H9 (cell line): ENCODE data around the gene RPS19. TPM values are rescaled to one million over a fixed set of nuclear protein-coding genes. Genes with fewer than 3 reads are reported as not detected.

ENCODE experiments used
- DNase-seq: peaks from one replicate; pipeline ENCODE4 v3.0.0-alpha.2; 2017
- H2AFZ ChIP-seq: one replicate; pipeline ENCODE4 v1.6.1; 2013; ENCODE audit warnings: mild to moderate bottlenecking, low read length, control low read depth, moderate library complexity
- H2AK5ac ChIP-seq: 2 replicates; pipeline ENCODE4 v1.6.1; 2013; ENCODE audit warnings: low read length, control low read depth, mixed read lengths; ENCODE audit not compliant: insufficient read length
- H2BK120ac ChIP-seq: one replicate; pipeline ENCODE4 v1.6.1; 2013; ENCODE audit warnings: low read depth, mild to moderate bottlenecking, low read length, control low read depth, inconsistent platforms; ENCODE audit not compliant: poor library complexity, severe bottlenecking
- H2BK12ac ChIP-seq: 2 replicates; pipeline ENCODE4 v1.6.1; 2013; ENCODE audit warnings: low read length, control low read depth, mixed read lengths, low read depth; ENCODE audit not compliant: insufficient read length
- H2BK15ac ChIP-seq: 2 replicates; pipeline ENCODE4 v1.6.1; 2013; ENCODE audit warnings: low read depth, low read length, control low read depth
- H2BK20ac ChIP-seq: one replicate; pipeline ENCODE4 v1.6.1; 2013; ENCODE audit warnings: low read depth, mild to moderate bottlenecking, low read length, control low read depth, inconsistent platforms; ENCODE audit not compliant: poor library complexity, severe bottlenecking
- H2BK5ac ChIP-seq: 2 replicates; pipeline ENCODE4 v1.6.1; 2013; ENCODE audit warnings: low read length, control low read depth, mixed read lengths; ENCODE audit not compliant: insufficient read length
- H3K14ac ChIP-seq: 2 replicates; pipeline ENCODE4 v1.6.1; 2013; ENCODE audit warnings: low read length, control low read depth; ENCODE audit not compliant: insufficient read depth
- H3K18ac ChIP-seq: 2 replicates; pipeline ENCODE4 v1.6.1; 2013; ENCODE audit warnings: low read depth, mild to moderate bottlenecking, mixed read lengths, low read length, control low read depth; ENCODE audit not compliant: insufficient read length
- H3K23ac ChIP-seq: 2 replicates; pipeline ENCODE4 v1.6.1; 2013; ENCODE audit warnings: low read length, control low read depth, mixed read lengths, low read depth; ENCODE audit not compliant: insufficient read length
- H3K23me2 ChIP-seq: 2 replicates; pipeline ENCODE4 v1.6.1; 2013; ENCODE audit warnings: low read depth, mild to moderate bottlenecking, mixed read lengths, low read length, control low read depth; ENCODE audit not compliant: insufficient read length, poor library complexity, severe bottlenecking
- H3K27ac ChIP-seq: 2 replicates; pipeline ENCODE4 v1.5.1; 2013; ENCODE audit warnings: low read length, control low read depth, mixed read lengths, low read depth; ENCODE audit not compliant: insufficient read length
- H3K27me3 ChIP-seq: 2 replicates; pipeline ENCODE4 v1.6.1; 2013; ENCODE audit warnings: low read length, control low read depth, inconsistent platforms; ENCODE audit not compliant: insufficient read depth
- H3K4ac ChIP-seq: 2 replicates; pipeline ENCODE4 v1.6.1; 2013; ENCODE audit warnings: low read depth, mild to moderate bottlenecking, control low read depth, inconsistent platforms, low read length, moderate library complexity
- H3K4me1 ChIP-seq: 2 replicates; pipeline ENCODE4 v1.6.1; 2013; ENCODE audit warnings: low read length, control low read depth, inconsistent platforms; ENCODE audit not compliant: insufficient read depth
- H3K4me2 ChIP-seq: 2 replicates; pipeline ENCODE4 v1.6.1; 2013; ENCODE audit warnings: low read length, control low read depth, mixed read lengths; ENCODE audit not compliant: insufficient read length, insufficient read depth
- H3K56ac ChIP-seq: 2 replicates; pipeline ENCODE4 v1.6.1; 2013; ENCODE audit warnings: low read depth, mild to moderate bottlenecking, mixed read lengths, low read length, control low read depth; ENCODE audit not compliant: insufficient read length
- H3K79me1 ChIP-seq: 2 replicates; pipeline ENCODE4 v1.6.1; 2013; ENCODE audit warnings: low read depth, mild to moderate bottlenecking, moderate library complexity, low read length, control low read depth, inconsistent platforms; ENCODE audit not compliant: insufficient read depth, poor library complexity, severe bottlenecking
- H3K79me2 ChIP-seq: 2 replicates; pipeline ENCODE4 v1.6.1; 2013; ENCODE audit warnings: low read length, control low read depth, inconsistent platforms; ENCODE audit not compliant: insufficient read depth
- H3K9ac ChIP-seq: 2 replicates; pipeline ENCODE4 v1.6.1; 2013; ENCODE audit warnings: low read length, control low read depth, mixed read lengths; ENCODE audit not compliant: insufficient read length; ENCODE audit errors: extremely low read depth
- H3K9me3 ChIP-seq: one replicate; pipeline ENCODE4 v1.6.1; 2013; ENCODE audit warnings: low read depth, low read length, inconsistent platforms; ENCODE audit not compliant: control insufficient read depth
- H3T11ph ChIP-seq: one replicate; pipeline ENCODE4 v1.6.1; 2013; ENCODE audit warnings: mild to moderate bottlenecking, low read length, control low read depth, inconsistent platforms
- H4K20me1 ChIP-seq: one replicate; pipeline ENCODE4 v1.6.1; 2013; ENCODE audit not compliant: control insufficient read depth, insufficient read length, insufficient read depth
- H4K5ac ChIP-seq: 2 replicates; pipeline ENCODE4 v1.6.1; 2013; ENCODE audit warnings: low read depth, mild to moderate bottlenecking, mixed read lengths, low read length, control low read depth; ENCODE audit not compliant: insufficient read length
- H4K8ac ChIP-seq: replicated peaks from 2 replicates; pipeline ENCODE4 v1.6.1; 2013; ENCODE audit warnings: low read length, control low read depth, mixed read lengths, low read depth; ENCODE audit not compliant: insufficient read length
- H4K91ac ChIP-seq: 2 replicates; pipeline ENCODE4 v1.6.1; 2013; ENCODE audit warnings: low read depth, mild to moderate bottlenecking, moderate library complexity, mixed read lengths, low read length, control low read depth; ENCODE audit not compliant: insufficient read length
- H3K27ac Mint-ChIP-seq, 3 experiments: 2 replicates in 2 of 3; 3 replicates in 1 of 3; pipeline ENCODE4 v1.8.0; 2020 to 2021; ENCODE audit warnings: mixed read lengths in 3 of 3, mild to moderate bottlenecking in 1 of 3, moderate library complexity in 1 of 3
- H3K27me3 Mint-ChIP-seq: 2 replicates; pipeline ENCODE4 v1.8.0; 2021; ENCODE audit warnings: low read depth, mild to moderate bottlenecking, moderate library complexity, mixed read lengths
- H3K36me3 Mint-ChIP-seq, 3 experiments: 2 replicates in 2 of 3; 3 replicates in 1 of 3; pipeline ENCODE4 v1.8.0; 2020 to 2021; ENCODE audit warnings: low read depth in 3 of 3, mixed read lengths in 3 of 3; ENCODE audit not compliant: insufficient read depth in 1 of 3
- H3K4me1 Mint-ChIP-seq, 2 experiments: 2 replicates each; pipeline ENCODE4 v1.8.0; 2020; ENCODE audit warnings: mixed read lengths in 2 of 2
- H3K4me3 Mint-ChIP-seq, 2 experiments: 2 replicates in 1 of 2; 3 replicates in 1 of 2; pipeline ENCODE4 v1.8.0; 2020 to 2021; ENCODE audit warnings: mild to moderate bottlenecking in 2 of 2, mixed read lengths in 2 of 2, moderate library complexity in 1 of 2
- H3K9me3 Mint-ChIP-seq, 2 experiments: 2 replicates in 1 of 2; 3 replicates in 1 of 2; pipeline ENCODE4 v1.8.0; 2020; ENCODE audit warnings: mild to moderate bottlenecking in 2 of 2, mixed read lengths in 2 of 2, moderate library complexity in 1 of 2
- WGBS: extraction: QIAGEN DNeasy Blood & Tissue Kit; methylation state at CpG from one replicate; pipeline ENCODE4 v1.1.7; 2013; ENCODE audit warnings: missing lambda C conversion rate, low lambda C conversion rate, mixed read lengths; ENCODE audit not compliant: insufficient read length; ENCODE audit errors: extremely low coverage; 5-methylcytosine and 5-hydroxymethylcytosine counted together
- total RNA-seq: library from RNA; stranded (reverse); gene quantifications from 2 replicates; pipeline ENCODE4 v1.2.1, GENCODE V29; 2021
- TF ChIP-seq, protein P1 (sequence below): fragments of 200-600 bp; sonication (generic); conservative IDR thresholded peaks from 3 replicates; pipeline ENCODE4 v1.8.0; 2021; ENCODE audit warnings: antibody characterized with exemption, mild to moderate bottlenecking

Gene RPS19
- total RNA-seq, 1 experiment from 2014 or later, result 3,024 TPM

DNA sequence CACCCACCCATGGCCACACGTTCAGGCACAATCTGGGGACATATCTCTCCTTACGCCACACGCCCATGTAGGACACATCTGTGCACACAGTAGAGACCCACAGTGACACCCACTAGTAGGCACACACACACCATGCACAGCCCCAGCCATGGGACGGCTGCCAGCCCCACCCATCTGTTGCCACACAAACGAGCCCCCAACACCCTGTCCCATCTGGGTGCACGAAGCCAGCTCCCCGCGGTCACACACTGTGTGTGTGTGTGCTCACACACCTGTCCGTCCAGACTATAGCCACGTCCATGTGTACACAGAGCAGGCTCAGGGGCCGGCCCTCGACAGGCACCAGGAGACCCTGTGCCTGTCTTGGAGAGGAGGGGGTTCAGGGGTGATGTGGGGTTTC is 57.6 kb downstream of the RPS19 start:
- Mint-ChIP-seq H3K9me3 (no peaks in the 10 kb centered on the region), H3K4me1 (peaks cover 0 to 14% of the 10 kb centered on the region in 2 experiments; a peak in 2 of 4 replicates), H3K27me3 (peaks cover 8% of the 10 kb centered on the region), H3K27ac (no peak overlapping the region), H3K4me3 (no peak overlapping the region), H3K36me3 (no peaks in the 10 kb centered on the region)
- Histone ChIP-seq H3K79me2 (no peaks in the 10 kb centered on the region), H3K79me1 (no peaks in the 10 kb centered on the region), H3K23me2 (peaks cover 5% of the 10 kb centered on the region), H3K9me3 (no peaks in the 10 kb centered on the region), H3K18ac (no peak overlapping the region), H3K27ac (no peak overlapping the region), H4K8ac (no peak overlapping the region), H4K20me1 (peaks cover 5% of the 10 kb centered on the region), H3K27me3 (peaks cover 92% of the 10 kb centered on the region), H2AK5ac (no peak overlapping the region), H3K56ac (no peak overlapping the region), H3K14ac (no peak overlapping the region), H3K23ac (no peak overlapping the region), H3K4me2 (no peak overlapping the region), H2AFZ (no peak overlapping the region), H3T11ph (no peak overlapping the region), H4K5ac (no peak overlapping the region), H2BK20ac (no peak overlapping the region), H2BK120ac (no peak overlapping the region), H2BK12ac (no peak overlapping the region), H2BK5ac (no peak overlapping the region), H2BK15ac (no peak overlapping the region), H4K91ac (no peak overlapping the region), H3K4me1 (no peaks in the 10 kb centered on the region; the same call in 1 of the 2 replicates), H3K9ac (no peak overlapping the region), H3K4ac (no peak overlapping the region)
- no peak for DNase-seq
- no CpG with 5 or more reads among the region's 12 CpGs for WGBS
- TF ChIP-seq, protein P1, sequence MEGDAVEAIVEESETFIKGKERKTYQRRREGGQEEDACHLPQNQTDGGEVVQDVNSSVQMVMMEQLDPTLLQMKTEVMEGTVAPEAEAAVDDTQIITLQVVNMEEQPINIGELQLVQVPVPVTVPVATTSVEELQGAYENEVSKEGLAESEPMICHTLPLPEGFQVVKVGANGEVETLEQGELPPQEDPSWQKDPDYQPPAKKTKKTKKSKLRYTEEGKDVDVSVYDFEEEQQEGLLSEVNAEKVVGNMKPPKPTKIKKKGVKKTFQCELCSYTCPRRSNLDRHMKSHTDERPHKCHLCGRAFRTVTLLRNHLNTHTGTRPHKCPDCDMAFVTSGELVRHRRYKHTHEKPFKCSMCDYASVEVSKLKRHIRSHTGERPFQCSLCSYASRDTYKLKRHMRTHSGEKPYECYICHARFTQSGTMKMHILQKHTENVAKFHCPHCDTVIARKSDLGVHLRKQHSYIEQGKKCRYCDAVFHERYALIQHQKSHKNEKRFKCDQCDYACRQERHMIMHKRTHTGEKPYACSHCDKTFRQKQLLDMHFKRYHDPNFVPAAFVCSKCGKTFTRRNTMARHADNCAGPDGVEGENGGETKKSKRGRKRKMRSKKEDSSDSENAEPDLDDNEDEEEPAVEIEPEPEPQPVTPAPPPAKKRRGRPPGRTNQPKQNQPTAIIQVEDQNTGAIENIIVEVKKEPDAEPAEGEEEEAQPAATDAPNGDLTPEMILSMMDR, result no peak
